Hepatocyte (in vitro differentiated cells): Measurements from ENCODE around the gene WDR4.

Source experiments
- CTCF ChIP-seq: fragments of 200-600 bp; sonication (generic); IDR thresholded peaks from 2 replicates; pipeline ENCODE4 v1.5.1; 2016; ENCODE audit warnings: antibody characterized with exemption, mild to moderate bottlenecking; ENCODE audit not compliant: poor library complexity
- EZH2phosphoT487 ChIP-seq: fragments of 200-600 bp; sonication (generic); IDR thresholded peaks from one replicate; pipeline ENCODE4 v1.6.1; 2018; ENCODE audit warnings: antibody characterized with exemption, mild to moderate bottlenecking, low read depth, moderate library complexity; ENCODE audit not compliant: unreplicated experiment, severe bottlenecking

GRCh38 chr21:42840411-42841155 is 38.8 kb downstream of the WDR4 start:
- TF ChIP-seq CTCF (no peak), EZH2phosphoT487 (no peak)
